Activated CD4-positive, CD25-positive, alpha-beta regulatory T cell (primary cell): ENCODE measurements around the gene NFX1.

ENCODE experiments used
- DNase-seq, 4 experiments: peaks; one replicate each; lab custom pipeline; 2025; lab: John Stamatoyannopoulos, UW

Gene NFX1

DNA sequence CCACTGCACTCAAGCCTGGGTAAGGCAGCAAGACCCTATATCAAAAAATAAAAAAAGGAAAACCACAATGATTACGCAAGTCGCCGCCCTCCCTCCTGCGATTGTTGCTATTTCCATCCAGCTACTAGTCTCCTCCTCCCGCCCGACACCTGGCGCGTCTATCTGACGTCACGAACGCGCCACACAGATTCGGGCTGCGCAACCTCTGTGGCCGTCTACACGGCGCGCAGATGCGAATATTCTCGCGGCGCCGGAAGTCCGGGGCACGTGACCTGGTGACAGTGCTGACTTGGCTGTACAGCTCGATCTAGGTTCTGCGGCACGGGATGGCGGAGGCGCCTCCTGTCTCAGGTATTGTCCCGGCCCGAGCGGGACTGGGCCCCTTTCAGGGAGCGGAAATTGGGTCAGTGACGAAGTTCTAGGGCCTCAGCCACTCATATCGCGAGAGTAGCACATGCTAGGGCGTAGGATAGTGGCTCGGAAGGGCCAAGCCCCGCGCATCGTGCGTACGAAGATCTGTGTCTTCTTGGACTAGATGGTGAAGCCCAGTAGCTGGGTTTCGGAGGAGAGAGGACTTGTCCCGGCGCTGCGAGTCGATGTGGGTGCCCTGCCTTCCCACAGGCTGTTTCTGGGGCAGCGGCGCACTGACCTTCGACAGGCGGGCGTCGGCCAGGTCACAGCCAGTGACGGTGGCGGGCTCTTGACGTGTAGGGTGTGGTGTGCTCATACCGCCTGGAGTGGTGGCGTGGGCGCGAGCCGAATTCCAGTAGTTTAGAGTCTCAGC lies at the start of gene NFX1:
Gene NFX1, plus strand, starts transcription at position 270 of the 784 bp plus-strand sequence. Its CDS starts 57 bp downstream, at position 327.
- peak; percentile 94 to 98 (median 96) for DNase-seq

DNA sequence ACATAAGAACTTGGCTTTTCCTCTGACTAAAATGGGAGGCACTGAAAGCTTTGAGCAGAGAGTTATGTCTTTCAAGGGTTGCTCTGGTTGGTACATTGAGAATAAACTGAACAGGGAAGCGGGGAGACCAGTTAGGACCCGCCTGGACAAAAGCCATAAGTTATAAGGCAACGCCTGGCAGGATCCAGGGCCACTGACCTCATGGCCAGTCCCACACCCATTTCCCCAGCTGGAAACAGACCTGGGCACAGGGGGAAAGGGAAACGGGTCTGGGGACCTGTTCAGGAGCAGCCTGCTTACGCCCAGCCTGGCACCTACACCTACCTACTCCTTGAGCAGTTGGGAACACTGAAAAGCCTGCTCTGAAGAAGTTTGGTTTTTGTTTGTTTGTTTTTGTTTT lies 49.0 kb upstream of the NFX1 start:
- DNase-seq, result no peak

DNA sequence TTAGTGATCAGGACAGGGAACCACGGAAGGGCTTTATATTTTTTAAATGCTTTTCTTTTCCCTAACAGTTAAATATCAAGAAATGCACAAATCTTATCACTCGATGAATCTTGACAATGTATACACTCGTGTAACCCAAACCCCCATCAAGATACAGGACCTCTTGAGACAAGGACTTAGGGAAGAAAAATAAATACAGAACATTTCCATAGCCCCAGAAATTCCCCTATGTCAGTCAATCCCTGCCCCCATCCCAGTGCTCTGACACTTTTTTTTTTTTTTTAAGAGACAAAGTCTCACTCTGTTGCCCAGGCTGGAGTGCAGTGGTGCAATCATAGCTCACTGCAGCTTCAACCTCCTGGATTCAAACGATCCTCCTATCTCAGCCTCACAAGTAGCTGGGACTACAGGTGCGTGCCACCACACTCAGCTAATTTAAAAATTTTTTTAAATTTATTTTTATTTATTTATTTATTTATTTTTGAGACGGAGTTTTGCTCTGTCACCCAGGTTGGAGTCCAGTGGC lies 47.6 kb upstream of the NFX1 start:
- DNase-seq, result no peak

DNA sequence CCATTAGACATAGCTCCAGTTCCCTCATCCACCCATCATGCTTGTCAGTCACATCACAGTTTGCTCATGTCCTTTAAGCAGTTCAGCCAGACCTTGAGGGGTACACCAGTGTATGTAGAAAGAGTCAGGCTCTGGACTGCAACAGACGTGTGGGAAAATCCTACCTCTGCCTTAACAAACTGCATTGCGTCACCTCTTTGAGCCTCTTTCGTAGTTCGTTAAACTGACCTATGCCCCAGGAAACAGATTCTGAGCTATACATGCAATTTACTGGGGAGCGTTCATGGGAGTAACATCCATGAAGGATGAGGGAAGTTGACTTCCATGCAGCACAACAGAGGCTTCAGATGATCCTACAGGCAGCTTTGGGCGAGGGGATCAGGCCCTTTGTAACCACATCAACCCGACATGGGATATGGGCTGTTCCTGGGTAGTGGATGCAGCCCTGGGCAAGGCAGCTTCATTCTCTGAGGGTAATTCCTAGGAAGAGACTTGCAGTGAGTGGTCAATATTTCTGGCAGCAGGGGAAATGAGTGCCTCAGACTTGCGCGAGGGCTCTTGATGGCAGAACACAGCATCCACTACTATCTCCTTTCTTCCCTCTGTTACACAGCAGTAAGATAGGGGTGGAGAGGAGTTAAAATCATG lies 46.1 kb upstream of the NFX1 start:
- no peak for DNase-seq

DNA sequence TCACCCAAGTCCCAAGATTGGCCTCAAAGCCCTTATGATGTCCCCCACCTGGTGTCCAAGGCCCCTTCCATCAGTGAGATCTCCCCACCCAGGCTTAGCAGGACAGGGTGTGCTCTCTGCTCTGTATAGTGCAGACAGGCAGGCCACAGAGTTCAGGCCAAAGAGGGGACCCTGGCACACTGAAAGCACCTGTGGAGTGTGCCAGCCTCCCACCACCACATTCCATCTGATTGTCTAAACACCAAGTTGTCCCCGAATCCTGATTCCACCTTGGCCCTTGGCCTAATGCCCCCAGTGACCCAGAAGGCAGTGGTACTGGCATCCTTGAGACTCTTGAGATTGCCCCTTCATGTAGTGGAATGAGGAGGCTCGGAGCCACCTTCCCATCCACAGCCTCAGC lies 45.0 kb upstream of the NFX1 start:
- no peak for DNase-seq

DNA sequence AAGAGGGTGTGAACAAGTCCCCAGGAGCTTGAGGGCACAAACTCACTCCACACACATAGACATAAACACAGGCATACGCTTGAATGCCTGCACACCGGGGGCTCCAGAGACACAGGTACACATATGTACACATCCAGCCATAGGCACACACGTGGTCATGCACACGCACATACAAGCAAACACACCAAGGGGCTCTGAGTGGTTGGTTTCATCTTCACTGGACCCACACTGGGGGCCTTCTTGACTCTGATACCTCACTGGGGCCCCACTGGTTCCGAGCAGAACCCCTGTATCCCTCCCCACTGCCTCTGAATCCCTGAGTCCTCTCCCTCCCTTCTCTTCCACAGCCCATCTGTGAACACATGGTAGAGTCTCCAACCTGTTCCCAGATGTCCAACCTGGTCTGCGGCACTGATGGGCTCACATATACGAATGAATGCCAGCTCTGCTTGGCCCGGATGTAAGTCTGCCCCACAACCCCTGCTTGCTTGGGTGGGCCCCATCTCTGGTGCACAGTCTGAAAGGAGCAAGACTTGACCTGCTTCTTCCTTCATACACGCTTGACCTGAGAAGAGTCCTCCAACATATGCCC lies 44.0 kb upstream of the NFX1 start:
- DNase-seq, result no peak

DNA sequence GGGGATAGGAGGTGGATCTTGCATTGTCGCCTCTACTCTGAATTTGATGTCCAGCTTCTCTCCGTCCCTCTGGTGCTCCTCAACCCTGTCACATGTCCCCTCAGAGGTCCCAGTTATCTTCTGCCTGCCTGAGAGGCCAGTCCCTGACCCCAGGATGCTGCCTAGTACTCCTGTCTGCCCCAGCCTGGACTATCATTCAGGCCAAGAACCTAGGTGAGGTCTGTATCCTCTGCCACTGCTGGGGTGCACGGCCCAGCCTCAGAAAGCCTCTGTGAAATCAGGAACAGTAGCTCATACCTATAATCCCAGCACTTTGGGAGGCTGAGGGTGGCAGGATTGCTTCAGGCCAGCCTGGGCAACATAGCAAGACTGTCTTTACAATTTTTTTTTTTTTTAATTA lies 41.7 kb upstream of the NFX1 start:
- DNase-seq, result no peak

DNA sequence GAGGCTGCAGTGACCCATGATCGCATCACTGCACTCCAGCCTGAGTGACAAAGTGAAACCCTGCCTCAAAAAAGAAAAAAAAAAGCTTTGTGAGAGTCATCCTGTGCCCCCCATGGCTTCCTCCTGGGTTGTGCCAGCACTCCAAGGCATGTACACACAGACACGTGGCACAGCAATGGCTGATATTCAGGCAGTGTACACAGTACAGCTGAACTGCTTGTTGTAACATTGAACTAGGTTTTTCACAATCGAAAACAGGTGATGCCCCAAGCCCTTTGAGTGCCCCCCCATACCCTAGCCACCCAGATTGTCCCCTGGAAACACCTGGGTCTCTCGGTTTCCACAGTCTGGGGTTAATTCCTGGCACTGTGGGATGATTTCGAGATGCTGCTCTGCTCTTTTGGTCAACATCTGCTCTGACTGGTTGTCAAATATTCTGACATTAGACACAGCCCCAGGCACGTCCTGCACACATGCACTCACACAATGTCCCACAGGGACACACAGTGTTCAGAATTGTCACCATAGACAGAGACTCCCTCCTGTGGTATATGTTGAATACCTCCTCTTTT lies 41.1 kb upstream of the NFX1 start:
- no peak for DNase-seq

DNA sequence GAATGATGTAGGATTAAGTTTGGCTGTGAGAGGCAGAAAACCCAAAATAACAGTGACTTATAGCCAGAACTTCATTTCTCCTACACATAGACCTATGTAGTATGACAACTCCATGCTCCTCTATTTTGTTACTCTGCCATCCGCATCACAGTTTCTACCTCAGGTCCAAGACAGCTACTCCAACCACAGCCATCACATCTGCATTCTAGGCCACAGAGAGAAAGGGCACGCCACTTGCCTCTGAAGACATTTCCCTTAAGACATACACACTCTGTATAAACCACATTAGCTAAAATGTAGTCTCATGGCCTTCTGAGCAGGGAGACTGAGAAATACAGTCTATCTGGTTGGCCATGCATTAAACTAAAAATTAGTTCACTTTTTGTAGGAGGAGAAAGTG lies 40.3 kb upstream of the NFX1 start:
- DNase-seq, result no peak

DNA sequence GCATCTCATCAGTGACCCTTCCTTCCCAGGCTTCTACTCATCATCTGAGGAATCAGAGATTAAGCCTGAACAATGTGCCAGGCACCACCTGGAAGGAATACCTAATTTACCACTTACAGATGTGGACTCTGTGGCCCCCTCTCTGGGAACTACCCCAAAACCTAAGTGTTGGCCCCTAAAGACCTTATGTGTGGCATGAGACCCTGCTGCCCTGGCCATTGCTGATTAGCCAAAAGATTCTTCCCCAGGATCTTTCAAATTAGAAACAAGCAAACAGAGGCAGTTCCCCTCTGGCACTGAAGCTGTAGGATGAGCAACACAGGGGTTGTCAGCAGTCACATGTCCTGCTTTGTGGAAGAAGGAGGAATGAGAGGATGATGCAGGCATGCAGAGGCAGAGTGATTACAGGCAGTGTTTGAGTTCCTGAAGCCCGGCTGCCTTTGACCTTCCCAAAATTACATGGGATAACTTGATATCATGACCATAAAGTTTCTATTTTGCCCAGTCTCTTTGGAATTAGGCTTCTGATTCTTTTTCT lies 39.8 kb upstream of the NFX1 start:
- no peak for DNase-seq

DNA sequence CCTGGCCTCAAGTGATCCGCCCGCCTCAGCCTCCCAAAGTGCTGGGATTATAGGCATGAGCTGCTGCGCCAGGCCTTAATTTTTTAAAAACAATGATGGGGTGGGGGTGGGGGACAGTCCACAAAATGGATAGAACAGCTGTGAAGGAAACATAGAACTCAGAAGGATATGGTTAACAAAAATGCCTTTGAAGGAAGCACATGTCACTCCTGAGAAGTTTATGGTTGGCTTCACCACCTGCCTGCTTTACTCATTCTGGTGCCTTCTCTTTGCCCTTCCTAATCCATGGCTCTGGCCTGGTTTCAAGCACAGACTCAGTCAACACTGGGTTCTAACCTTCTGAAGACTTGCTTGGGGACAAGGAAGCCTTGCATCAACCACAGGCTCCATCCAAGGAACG lies 36.1 kb upstream of the NFX1 start:
- DNase-seq, result no peak

DNA sequence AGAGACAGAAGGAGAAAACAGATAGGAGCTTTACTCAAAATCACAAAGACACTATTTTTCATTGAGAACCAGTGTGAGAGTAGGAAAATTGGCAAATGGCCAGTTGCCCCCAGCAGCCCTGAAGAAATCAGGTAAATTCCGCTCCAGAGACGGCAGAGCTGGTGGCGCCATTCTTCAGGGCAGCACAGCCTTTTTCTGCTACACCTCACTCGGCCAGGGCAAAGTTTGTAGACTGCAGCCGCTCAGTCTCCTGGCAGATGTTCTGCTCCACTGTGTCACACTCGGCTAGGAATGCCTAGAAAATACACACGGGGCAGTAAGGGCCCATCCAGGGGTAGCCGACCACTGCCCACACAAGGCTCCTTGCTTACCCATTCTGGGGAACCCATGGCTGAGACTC lies 35.3 kb upstream of the NFX1 start:
- DNase-seq, result no peak

DNA sequence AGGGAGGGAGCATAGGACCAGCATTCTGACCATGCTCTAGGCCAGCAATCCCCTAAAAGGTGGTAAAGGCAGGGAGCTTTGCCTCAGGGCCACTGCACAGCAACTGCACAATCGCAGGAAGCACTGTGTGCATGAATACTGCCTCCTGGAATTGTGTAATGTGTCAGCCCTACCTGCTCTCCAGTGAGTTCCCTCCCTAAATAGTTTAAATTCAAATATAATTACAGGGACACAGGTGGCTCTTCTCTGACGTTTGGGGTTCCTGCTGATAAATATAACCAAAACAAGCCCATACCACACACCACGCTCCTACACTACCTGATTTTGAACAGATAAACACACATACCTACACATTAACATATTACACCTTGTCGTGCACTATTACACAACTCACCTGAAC lies 34.8 kb upstream of the NFX1 start:
- DNase-seq, result no peak

DNA sequence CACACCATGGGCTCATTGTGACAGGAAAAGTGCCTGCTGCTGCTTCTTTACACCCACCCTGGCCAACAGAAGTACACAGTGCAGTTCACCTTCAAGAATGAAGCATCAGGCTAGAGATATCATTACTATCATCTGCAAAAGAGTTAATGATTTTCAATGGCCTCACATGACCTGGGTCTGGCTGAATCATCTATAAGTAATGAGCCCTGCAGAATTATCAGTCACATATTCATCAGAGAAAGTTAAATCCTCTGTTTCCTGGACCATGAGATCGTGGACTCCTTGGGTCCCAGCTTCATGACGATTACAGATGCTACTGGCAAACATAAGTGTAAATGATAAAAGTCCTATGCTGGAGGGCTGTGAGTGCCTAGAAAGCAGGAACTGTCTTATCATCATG lies 34.1 kb upstream of the NFX1 start:
- DNase-seq, result no peak

DNA sequence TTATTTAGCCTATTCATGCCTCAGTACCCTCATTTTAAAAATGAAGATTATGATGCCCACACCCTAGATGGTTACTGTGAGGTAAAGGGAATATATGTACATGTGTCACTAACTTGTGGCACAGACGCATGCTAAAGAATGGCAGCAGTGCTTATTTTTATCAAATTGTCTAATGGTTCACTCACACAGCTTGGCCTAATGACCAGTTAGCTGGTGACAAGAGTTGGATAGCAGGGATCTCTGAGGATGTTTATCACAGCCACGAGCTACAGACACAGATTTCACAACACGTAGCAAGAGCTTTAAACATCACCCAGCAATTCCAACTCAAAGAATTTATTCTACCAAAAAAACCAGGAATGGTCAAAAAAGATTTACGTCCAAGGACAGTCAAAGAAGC lies 33.0 kb upstream of the NFX1 start:
- DNase-seq, result no peak

DNA sequence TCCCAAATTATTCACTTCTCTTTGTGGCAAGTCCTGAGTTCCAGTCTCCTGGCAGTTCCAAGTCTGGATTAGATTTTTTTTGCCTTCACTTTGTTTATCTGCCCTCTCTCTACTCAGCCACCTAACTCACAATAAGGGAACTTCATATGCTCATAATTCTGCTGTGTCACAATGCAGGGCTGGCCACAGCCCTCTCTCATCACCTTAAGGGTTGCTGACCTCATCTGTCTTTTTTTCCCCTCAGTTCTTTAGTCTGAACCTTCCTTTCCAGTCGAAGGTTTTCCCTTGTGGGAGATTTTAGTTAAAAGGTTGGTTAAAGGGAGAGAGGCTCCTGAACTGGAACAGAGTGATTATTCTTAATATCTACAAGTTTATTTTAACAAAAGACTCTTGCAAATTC lies 29.9 kb upstream of the NFX1 start:
- no peak for DNase-seq

DNA sequence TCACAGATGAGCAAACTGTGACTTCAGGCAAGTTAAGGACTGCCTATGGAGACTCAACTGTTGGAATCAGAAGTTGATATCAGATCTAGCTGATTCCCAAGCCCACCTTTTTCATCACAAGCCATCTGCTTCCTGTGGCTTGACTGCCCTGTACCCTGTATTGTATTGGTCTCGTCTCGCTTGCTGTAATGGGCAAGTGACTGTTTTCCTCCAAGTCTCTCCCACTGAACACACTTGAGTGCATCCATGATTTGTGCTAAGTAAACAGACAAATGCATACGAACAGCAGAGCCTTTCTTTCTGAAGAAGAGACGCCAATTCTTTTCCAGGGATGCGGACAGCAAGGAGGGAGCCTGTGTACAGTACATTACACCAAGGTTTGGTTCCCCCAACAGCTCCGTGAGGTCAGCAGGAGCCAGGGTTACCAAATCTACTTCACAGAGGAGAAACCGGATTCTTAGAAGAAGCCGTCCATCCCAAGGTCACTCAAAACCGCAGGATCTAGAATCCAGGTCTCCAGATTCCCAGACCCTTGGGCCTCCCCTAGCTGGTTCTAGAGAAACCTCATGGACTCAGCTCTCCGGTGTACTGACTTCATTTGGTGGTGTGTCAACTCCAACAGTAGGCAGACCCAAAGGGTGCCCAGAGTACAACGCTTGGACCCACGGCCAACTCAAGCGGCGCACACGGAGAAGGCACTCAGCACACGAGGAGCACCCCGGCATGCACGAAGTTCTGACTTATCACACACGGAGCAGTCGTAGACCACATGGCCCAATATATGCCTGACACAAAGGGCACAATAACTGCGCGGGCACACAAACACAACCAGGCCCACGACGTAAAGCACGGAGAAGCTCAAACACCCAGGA lies 26.9 kb upstream of the NFX1 start:
- no peak for DNase-seq

DNA sequence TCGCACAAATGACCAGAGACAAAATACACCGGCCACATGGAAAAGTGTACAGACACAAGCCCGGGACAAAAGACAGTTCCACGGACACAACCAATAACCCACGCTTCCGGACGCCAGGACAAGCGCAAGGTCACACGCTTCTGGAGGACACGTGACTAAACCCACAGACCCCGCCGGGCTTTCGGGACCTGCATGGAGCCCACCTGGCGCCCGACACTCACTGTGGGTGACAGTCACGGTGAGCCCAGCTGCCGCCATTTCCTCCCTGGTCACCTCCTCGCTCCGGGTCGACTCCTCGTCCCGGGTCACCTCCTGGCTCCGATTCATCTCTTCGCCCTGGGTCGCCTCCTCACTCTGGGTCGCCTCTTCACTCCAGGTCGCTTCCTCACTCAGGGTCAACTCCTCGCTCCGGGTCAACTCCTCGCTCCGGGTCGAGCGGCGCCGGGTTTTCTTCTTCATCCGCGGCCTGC lies 26.3 kb upstream of the NFX1 start:
- peak in 2 of 4 experiments; percentile 26 to 33 for DNase-seq

DNA sequence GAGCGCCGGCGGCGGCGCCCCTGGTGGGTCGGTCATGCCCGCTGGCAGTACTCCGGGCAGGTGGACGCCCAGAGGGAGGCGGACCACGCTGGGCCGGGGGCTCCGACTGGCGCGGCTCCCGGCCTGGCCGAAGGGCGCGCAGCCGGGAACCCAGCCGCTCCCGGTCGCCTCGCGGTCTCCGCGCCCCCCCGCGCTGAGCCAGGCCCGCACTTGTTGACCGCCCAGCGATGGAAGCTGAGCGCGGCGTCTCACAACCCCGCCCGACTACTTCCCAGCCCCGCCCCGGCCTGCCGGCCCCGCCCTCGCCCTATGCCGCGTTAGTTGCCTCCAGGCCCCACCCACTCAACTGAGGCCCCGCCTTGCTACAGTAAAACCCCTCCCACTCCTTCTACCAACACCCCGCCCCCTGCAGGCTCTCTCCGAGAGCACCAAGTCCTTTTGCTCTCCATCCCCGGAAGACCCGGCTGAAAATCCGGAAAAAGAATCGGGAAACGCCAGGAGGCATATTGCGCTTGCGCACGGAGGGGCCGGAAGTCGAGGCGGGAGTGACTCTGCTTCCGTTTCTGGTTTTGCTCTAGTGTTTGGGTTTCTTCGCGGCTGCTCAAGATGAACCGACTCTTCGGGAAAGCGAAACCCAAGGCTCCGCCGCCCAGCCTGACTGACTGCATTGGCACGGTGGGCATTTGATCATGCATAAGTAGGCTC lies 25.7 kb upstream of the NFX1 start, which contains the start of the genes BAG1 and CHMP5:
Gene BAG1, minus strand, starts transcription at position 236 of the 705 bp plus-strand sequence.
Gene CHMP5, plus strand, starts transcription at position 577 of the 705 bp plus-strand sequence. Its CDS starts 30 bp downstream, at position 607.
- peak; percentile 98 to 99 (median 99) for DNase-seq

DNA sequence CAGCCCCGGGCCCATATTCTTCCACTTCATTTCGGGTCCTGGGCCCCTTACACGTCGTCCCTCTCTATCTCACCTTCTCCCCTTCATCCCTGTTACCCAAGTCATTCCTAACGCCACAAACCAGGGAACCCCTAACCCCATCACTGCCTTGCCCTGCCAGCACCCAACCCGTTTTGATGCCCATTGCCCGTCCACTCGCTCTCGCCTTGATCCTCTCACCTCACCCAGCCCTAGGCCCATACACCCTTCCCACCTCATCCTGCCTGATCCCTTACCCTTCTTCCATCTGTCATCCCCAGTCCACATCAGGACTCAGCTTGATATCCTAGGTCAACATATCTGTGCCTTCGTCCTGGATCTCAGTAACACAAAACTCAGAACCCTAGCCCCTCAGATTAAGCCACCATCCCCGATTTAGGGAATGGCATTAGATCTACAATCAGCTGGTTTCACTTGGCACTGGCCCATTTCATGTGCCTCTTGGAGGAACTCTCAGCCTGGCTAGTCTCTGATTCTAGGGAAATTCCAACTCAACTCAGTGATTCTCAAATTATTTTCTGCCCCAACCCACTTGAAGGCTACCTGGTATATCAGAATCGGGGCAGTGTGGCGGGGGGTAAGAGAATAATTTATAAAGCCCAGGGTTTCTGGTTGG lies 25.0 kb upstream of the NFX1 start:
- DNase-seq, result no peak
